ENCODE results near the gene NFRKB.

DNA sequence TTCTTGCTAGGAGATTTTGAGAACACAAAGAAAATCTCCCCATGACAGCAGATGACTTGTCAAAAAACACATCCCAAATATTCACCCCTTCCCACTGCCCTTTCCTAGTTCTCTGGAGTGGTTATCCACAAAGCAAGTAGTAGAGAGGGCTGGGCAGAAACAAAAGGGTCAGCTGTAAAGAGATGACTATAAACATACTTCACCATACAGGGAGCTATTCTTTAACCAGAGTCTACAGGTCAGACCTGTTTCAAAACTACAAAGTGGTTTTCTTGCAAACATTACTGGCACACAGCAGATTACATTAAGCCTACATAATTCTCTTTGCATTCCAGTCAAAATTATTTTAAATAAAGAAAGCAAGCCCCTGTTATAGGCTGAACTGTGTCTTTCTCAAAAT is 47.7 kb upstream of the NFRKB start:
- TF ChIP-seq, protein P1, sequence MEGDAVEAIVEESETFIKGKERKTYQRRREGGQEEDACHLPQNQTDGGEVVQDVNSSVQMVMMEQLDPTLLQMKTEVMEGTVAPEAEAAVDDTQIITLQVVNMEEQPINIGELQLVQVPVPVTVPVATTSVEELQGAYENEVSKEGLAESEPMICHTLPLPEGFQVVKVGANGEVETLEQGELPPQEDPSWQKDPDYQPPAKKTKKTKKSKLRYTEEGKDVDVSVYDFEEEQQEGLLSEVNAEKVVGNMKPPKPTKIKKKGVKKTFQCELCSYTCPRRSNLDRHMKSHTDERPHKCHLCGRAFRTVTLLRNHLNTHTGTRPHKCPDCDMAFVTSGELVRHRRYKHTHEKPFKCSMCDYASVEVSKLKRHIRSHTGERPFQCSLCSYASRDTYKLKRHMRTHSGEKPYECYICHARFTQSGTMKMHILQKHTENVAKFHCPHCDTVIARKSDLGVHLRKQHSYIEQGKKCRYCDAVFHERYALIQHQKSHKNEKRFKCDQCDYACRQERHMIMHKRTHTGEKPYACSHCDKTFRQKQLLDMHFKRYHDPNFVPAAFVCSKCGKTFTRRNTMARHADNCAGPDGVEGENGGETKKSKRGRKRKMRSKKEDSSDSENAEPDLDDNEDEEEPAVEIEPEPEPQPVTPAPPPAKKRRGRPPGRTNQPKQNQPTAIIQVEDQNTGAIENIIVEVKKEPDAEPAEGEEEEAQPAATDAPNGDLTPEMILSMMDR (conservative IDR thresholded peaks at IDR 0.05 in 1 of 2, IDR thresholded peaks at IDR 0.05 in 1 of 2; ENCODE audit: low read depth in 1 of 2, low read length in 2 of 2) = no peak
- TF ChIP-seq EZH2 (IDR thresholded peaks at IDR 0.05; ENCODE audit: low read length, missing control alignments) = no peak

All from fibroblast of lung (primary cell).